Cardiac muscle cell (in vitro differentiated cells and primary cell): ENCODE measurements around the gene HSBP1. TPM values are rescaled to one million over a fixed set of nuclear protein-coding genes. Genes with fewer than 3 reads are reported as not detected.
A peak's percentile ranks its signal among the peaks of the same experiment; 100 is the strongest.

Experiments
- DNase-seq, 2 donors: peaks; one replicate each; pipeline versions ENCODE4 v3.0.0 to v3.0.0-alpha.2; 2010 to 2017; ENCODE audit warnings: low read depth in 1 of 2, low spot score in 1 of 2
- H3K27ac ChIP-seq: fragments of 200-600 bp; sonication (generic); 2 replicates; pipeline ENCODE4 v1.5.1; 2016
- H3K27me3 ChIP-seq: fragments of 200-600 bp; sonication (generic); 2 replicates; pipeline ENCODE4 v1.6.0; 2016; ENCODE audit warnings: control low read depth
- H3K36me3 ChIP-seq: fragments of 200-600 bp; sonication (generic); 2 replicates; pipeline ENCODE4 v1.5.1; 2016; ENCODE audit warnings: control low read depth
- H3K4me1 ChIP-seq: fragments of 200-600 bp; sonication (generic); 2 replicates; pipeline ENCODE4 v1.8.1; 2017; ENCODE audit warnings: low read depth, mild to moderate bottlenecking, mixed run types
- H3K4me3 ChIP-seq: fragments of 200-600 bp; sonication (generic); 2 replicates; pipeline ENCODE4 v1.5.1; 2016; ENCODE audit warnings: mild to moderate bottlenecking
- H3K9me3 ChIP-seq: fragments of 200-600 bp; sonication (generic); 2 replicates; pipeline ENCODE4 v1.5.1; 2017; ENCODE audit warnings: low read depth, mild to moderate bottlenecking, control low read depth
- polyA plus RNA-seq: library from polyadenylated mRNA; unstranded; fragments of >200 nt; fragmentation: Nextera tagmentation; extraction: Ambion mirVana; gene quantifications from 2 replicates; pipeline ENCODE4 v1.2.1, GENCODE V29; 2016
- total RNA-seq: library from RNA; depleted of rRNA; stranded (reverse); fragments of >200 nt; gene quantifications from 2 replicates; pipeline ENCODE4 v1.2.3, GENCODE V29; 2016
- TF ChIP-seq, protein P1 (sequence below): IDR thresholded peaks from 2 replicates; pipeline ENCODE4 v1.5.1; 2012; ENCODE audit warnings: low read depth, mild to moderate bottlenecking, low read length

Gene HSBP1
- total and polyA plus RNA-seq, 2 experiments from 2014 or later: 16.7 to 529 TPM

DNA sequence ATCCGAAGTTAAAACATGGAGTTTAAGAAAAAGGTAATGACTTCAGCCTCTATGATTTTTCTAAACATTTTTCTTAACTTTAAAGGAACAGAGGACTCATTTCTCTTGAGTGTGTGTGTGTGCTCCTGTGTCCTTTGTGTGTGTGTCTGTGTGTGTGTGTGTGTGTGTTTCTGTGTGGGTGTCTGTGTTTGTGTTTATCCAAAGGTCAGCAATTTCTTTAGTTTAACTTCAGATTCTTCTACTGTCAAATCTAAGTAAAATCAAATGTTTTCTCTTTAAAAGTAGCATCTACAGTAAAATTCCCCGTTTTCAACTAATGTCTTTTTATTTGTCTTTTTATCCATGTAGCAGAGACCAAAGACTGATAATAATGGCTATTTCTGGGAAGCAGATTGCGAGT lies 31.8 kb downstream of the HSBP1 start:
- Histone ChIP-seq H3K4me3 (no peak overlapping the region), H3K27me3 (no peaks in the 10 kb centered on the region), H3K36me3 (no peaks in the 10 kb centered on the region), H3K9me3 (no peaks in the 10 kb centered on the region), H3K27ac (no peak overlapping the region), H3K4me1 (peaks cover 7% of the 10 kb centered on the region)
- TF ChIP-seq, protein P1, sequence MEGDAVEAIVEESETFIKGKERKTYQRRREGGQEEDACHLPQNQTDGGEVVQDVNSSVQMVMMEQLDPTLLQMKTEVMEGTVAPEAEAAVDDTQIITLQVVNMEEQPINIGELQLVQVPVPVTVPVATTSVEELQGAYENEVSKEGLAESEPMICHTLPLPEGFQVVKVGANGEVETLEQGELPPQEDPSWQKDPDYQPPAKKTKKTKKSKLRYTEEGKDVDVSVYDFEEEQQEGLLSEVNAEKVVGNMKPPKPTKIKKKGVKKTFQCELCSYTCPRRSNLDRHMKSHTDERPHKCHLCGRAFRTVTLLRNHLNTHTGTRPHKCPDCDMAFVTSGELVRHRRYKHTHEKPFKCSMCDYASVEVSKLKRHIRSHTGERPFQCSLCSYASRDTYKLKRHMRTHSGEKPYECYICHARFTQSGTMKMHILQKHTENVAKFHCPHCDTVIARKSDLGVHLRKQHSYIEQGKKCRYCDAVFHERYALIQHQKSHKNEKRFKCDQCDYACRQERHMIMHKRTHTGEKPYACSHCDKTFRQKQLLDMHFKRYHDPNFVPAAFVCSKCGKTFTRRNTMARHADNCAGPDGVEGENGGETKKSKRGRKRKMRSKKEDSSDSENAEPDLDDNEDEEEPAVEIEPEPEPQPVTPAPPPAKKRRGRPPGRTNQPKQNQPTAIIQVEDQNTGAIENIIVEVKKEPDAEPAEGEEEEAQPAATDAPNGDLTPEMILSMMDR: no peak
- DNase-seq: no peak

- TF ChIP-seq, protein P1: no peak
- no peaks in the 10 kb centered on the region for H3K9me3 ChIP-seq
- H3K27ac ChIP-seq: no peak overlapping the region
- H3K27me3 ChIP-seq: no peaks in the 10 kb centered on the region
- H3K4me3 ChIP-seq: no peak overlapping the region
- H3K36me3 ChIP-seq: no peaks in the 10 kb centered on the region
- peaks cover 7% of the 10 kb centered on the region for H3K4me1 ChIP-seq
- no peak for DNase-seq
Measured at GRCh38 chr16:83840060-83840617, 32.4 kb downstream of the HSBP1 start.

DNA sequence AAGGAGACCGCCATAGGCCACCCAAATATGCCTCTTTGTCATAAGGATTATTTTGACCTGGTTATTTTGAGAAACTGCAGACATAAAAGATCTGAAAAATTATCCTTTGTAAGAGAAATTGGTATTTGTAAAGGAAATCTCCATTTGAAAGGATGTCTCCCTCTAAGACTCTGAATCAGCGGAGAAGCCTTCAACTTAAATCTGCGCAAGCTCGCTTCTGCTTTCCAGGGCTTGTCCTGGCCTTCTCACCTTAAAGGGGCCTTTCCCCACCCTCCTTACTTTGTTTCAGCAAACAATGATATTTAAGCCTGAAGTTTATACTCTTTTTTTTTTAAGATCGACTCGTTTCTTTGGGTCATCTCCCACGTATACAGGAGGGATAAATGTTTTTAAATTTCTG lies 34.5 kb downstream of the HSBP1 start:
- Histone ChIP-seq H3K36me3 (no peaks in the 10 kb centered on the region), H3K27me3 (no peaks in the 10 kb centered on the region), H3K4me1 (peaks cover 7% of the 10 kb centered on the region), H3K4me3 (no peak overlapping the region), H3K9me3 (no peaks in the 10 kb centered on the region), H3K27ac (no peak overlapping the region)
- DNase-seq: no peak
- TF ChIP-seq, protein P1: no peak

- no peak overlapping the region for H3K4me3 ChIP-seq
- peak in 1 of 2 donors; percentile 2 for DNase-seq
- no peak overlapping the region for H3K27ac ChIP-seq
- no peaks in the 10 kb centered on the region for H3K36me3 ChIP-seq
- H3K27me3 ChIP-seq: no peaks in the 10 kb centered on the region
- TF ChIP-seq, protein P1: no peak
- H3K4me1 ChIP-seq: peaks cover 7% of the 10 kb centered on the region
- H3K9me3 ChIP-seq: no peaks in the 10 kb centered on the region
Measured at GRCh38 chr16:83842756-83843507, 35.2 kb downstream of the HSBP1 start.

DNA sequence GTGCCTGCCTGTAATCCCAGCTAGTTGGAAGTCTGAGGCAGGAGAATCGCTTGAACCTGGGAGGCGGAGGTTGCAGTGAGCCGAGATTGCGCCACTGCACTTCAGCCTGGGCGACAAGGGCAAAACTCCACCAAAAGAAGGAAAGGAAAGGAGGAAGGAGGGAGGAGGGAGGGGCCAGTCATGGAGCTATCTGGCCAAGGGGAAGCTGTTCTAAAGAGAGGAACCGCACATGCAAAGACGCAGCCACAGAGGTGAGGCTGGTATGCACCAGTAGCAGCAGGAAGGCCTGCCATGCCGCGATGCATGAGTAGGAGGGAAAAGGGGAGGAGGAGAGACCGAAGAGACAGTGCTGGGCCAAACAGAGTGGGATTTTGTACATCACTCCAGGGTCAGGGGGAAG lies 35.9 kb downstream of the HSBP1 start:
- no peaks in the 10 kb centered on the region for H3K9me3 ChIP-seq
- H3K27me3 ChIP-seq: no peaks in the 10 kb centered on the region
- peaks cover 7% of the 10 kb centered on the region for H3K4me1 ChIP-seq
- TF ChIP-seq, protein P1: no peak
- H3K4me3 ChIP-seq: no peak overlapping the region
- no peak for DNase-seq
- H3K27ac ChIP-seq: no peak overlapping the region
- no peaks in the 10 kb centered on the region for H3K36me3 ChIP-seq
